ENCODE measurements around the gene RNASE7.

Gene RNASE7

DNA sequence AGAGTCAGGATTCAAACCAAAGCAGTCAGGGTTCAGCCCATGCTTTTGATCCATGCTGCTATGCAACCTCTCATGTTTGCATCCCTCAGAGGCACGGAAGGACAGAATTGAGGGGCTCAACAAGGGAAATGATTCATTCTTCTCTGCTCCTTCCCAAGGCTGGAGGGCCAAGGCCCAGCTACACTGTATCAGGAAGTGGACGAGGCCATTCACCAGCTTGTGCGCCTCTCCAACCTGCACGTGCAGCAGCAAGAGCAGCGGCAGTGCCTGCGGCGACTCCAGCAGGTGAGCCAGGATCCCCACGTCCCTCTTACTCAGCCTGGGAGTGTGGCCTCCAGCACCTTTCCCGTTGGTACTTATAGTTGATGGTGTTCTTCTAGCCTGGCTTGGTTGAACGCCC is 36.6 kb downstream of the RNASE7 start:
- POLR2A ChIA-PET, result no interaction called here
- TF ChIP-seq, protein P1, sequence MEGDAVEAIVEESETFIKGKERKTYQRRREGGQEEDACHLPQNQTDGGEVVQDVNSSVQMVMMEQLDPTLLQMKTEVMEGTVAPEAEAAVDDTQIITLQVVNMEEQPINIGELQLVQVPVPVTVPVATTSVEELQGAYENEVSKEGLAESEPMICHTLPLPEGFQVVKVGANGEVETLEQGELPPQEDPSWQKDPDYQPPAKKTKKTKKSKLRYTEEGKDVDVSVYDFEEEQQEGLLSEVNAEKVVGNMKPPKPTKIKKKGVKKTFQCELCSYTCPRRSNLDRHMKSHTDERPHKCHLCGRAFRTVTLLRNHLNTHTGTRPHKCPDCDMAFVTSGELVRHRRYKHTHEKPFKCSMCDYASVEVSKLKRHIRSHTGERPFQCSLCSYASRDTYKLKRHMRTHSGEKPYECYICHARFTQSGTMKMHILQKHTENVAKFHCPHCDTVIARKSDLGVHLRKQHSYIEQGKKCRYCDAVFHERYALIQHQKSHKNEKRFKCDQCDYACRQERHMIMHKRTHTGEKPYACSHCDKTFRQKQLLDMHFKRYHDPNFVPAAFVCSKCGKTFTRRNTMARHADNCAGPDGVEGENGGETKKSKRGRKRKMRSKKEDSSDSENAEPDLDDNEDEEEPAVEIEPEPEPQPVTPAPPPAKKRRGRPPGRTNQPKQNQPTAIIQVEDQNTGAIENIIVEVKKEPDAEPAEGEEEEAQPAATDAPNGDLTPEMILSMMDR (IDR thresholded peaks at IDR 0.05; ENCODE audit: control extremely low read depth, extremely low read depth, low read depth, missing control alignments), result no peak
- CTCF ChIA-PET, result interaction anchor here (1.5 to 8.1 kb wide), 4 partner anchors 11 to 64 kb away, joined by 7 to 64 read pairs (median 7); no protein-coding TSS in a partner anchor
- no peak for DNase-seq (ENCODE audit: extremely low spot score)

- POLR2A ChIA-PET, result no interaction called here
- CTCF ChIA-PET, result interaction anchor here (0.9 to 8.1 kb wide), 3 partner anchors 12 to 67 kb away, joined by 3 to 64 read pairs (median 28); no protein-coding TSS in a partner anchor
- TF ChIP-seq, protein P1 (IDR thresholded peaks at IDR 0.05; ENCODE audit: control extremely low read depth, extremely low read depth, low read depth, missing control alignments), result no peak
- no peak for DNase-seq (ENCODE audit: extremely low spot score)
Measured at GRCh38 chr14:21081521-21082142, 39.5 kb downstream of the RNASE7 start.

GRCh38 chr14:21083565-21084325 is 41.6 kb downstream of the RNASE7 start:
- DNase-seq (ENCODE audit: extremely low spot score), result no peak
- TF ChIP-seq, protein P1 (IDR thresholded peaks at IDR 0.05; ENCODE audit: control extremely low read depth, extremely low read depth, low read depth, missing control alignments), result no peak
- CTCF ChIA-PET, result interaction anchor here (0.7 to 8.1 kb wide), 6 partner anchors 9 to 69 kb away, joined by 3 to 64 read pairs (median 10); no protein-coding TSS in a partner anchor
- POLR2A ChIA-PET, result no interaction called here

- ChIA-PET POLR2A (no interaction called here), CTCF (interaction anchor here (0.7 to 8.1 kb wide), 5 partner anchors 9 to 69 kb away, joined by 3 to 64 read pairs (median 17); no protein-coding TSS in a partner anchor)
- TF ChIP-seq, protein P1 (IDR thresholded peaks at IDR 0.05; ENCODE audit: control extremely low read depth, extremely low read depth, low read depth, missing control alignments), result no peak
- no peak for DNase-seq (ENCODE audit: extremely low spot score)
Measured at GRCh38 chr14:21084396-21084795, 42.2 kb downstream of the RNASE7 start.

DNA sequence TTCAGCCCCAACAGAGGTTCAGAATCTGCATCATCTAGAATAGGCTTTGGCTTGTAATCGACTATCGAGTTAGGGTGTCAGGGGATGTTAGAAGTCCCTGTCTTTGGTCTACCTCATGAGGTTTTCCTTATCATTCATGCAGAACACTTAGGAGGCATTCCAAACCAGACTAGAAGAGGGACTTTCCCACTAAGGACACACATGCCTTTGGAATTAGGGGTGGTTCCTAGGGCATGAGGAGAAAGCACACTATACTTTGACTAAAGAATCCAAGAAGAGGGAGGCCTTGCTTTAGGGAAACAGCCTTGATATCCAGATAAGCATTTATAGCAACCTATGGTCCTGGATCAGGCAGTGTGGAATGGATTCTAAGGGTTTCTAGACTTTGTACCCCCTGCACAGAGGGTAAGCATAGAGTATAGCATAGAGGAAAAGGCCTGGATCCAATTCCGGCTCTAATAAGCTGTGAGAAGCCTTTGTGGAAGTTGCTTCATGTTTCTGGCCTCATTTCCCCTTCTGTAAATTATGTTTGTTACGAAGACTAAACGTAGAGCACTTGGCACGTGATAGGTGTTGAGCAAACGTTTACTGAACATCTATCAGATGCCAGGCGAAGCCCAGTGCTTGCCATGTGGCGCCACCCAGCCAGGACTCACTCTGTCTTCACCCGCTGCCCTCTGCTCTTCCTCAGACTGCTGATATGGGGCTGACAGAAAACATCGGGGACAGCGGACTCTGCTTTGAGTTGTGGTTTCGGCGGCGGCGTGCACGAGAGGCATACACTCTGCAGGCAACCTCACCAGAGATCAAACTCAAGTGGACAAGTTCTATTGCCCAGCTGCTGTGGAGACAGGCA is 43.1 kb downstream of the RNASE7 start:
- TF ChIP-seq, protein P1 (IDR thresholded peaks at IDR 0.05; ENCODE audit: control extremely low read depth, extremely low read depth, low read depth, missing control alignments), result no peak
- CTCF ChIA-PET, result interaction anchor here (0.8 to 5.7 kb wide), 6 partner anchors 17 to 70 kb away, joined by 3 to 62 read pairs (median 16); partner anchors contain the start of gene TMEM253
- no peak for DNase-seq (ENCODE audit: extremely low spot score)
- POLR2A ChIA-PET, result no interaction called here

GRCh38 chr14:21086908-21087293 is 44.7 kb downstream of the RNASE7 start:
- ChIA-PET POLR2A (no interaction called here), CTCF (interaction anchor here (1.1 to 5.7 kb wide), 8 partner anchors 10 to 89 kb away, joined by 3 to 62 read pairs (median 6); partner anchors contain the start of genes ARHGEF40 and TMEM253)
- TF ChIP-seq, protein P1 (IDR thresholded peaks at IDR 0.05; ENCODE audit: control extremely low read depth, extremely low read depth, low read depth, missing control alignments), result no peak
- no peak for DNase-seq (ENCODE audit: extremely low spot score)
